Activated naive CD4-positive, alpha-beta T cell treated with anti-CD3 and anti-CD28 coated beads, Interleukin-2, amount 50 U/mL, for 24 hours (primary cell): ENCODE data around the gene USP10.

ENCODE experiments used
- H3K27ac Mint-ChIP-seq: one replicate; pipeline ENCODE4 v1.8.0; 2021; ENCODE audit warnings: mild to moderate bottlenecking, mixed read lengths
- H3K27me3 Mint-ChIP-seq: one replicate; pipeline ENCODE4 v1.8.0; 2021; ENCODE audit warnings: mixed read lengths
- H3K36me3 Mint-ChIP-seq: one replicate; pipeline ENCODE4 v1.8.0; 2021; ENCODE audit warnings: mixed read lengths
- H3K4me1 Mint-ChIP-seq: one replicate; pipeline ENCODE4 v1.8.0; 2021; ENCODE audit warnings: mixed read lengths
- H3K4me3 Mint-ChIP-seq: one replicate; pipeline ENCODE4 v1.8.0; 2021; ENCODE audit warnings: mild to moderate bottlenecking, mixed read lengths
- H3K9me3 Mint-ChIP-seq: one replicate; pipeline ENCODE4 v1.8.0; 2021; ENCODE audit warnings: mixed read lengths

USP10 gene

GRCh38 chr16:84794186-84794585, 94.4 kb downstream of the USP10 start:
- no peak overlapping the region for H3K4me3 Mint-ChIP-seq
- no peak overlapping the region for H3K27ac Mint-ChIP-seq
- no peaks in the 10 kb centered on the region for H3K9me3 Mint-ChIP-seq
- H3K4me1 Mint-ChIP-seq: no peaks in the 10 kb centered on the region
- H3K27me3 Mint-ChIP-seq: no peaks in the 10 kb centered on the region
- H3K36me3 Mint-ChIP-seq: peaks cover 2% of the 10 kb centered on the region

GRCh38 chr16:84794626-84795025, 94.8 kb downstream of the USP10 start:
- Mint-ChIP-seq H3K27me3 (no peaks in the 10 kb centered on the region), H3K36me3 (peaks cover 2% of the 10 kb centered on the region), H3K4me1 (no peaks in the 10 kb centered on the region), H3K9me3 (no peaks in the 10 kb centered on the region), H3K4me3 (no peak overlapping the region), H3K27ac (no peak overlapping the region)

- Mint-ChIP-seq H3K9me3 (no peaks in the 10 kb centered on the region), H3K4me3 (no peak overlapping the region), H3K27ac (no peak overlapping the region), H3K27me3 (no peaks in the 10 kb centered on the region), H3K36me3 (no peaks in the 10 kb centered on the region), H3K4me1 (no peaks in the 10 kb centered on the region)
Observed at GRCh38 chr16:84795329-84796053, 95.7 kb downstream of the USP10 start.

- Mint-ChIP-seq H3K36me3 (no peaks in the 10 kb centered on the region), H3K27me3 (no peaks in the 10 kb centered on the region), H3K27ac (no peak overlapping the region), H3K9me3 (no peaks in the 10 kb centered on the region), H3K4me3 (no peak overlapping the region), H3K4me1 (no peaks in the 10 kb centered on the region)
Observed at GRCh38 chr16:84800158-84800978, 100.6 kb downstream of the USP10 start.

- H3K4me1 Mint-ChIP-seq: no peaks in the 10 kb centered on the region
- no peak overlapping the region for H3K27ac Mint-ChIP-seq
- H3K36me3 Mint-ChIP-seq: no peaks in the 10 kb centered on the region
- H3K27me3 Mint-ChIP-seq: no peaks in the 10 kb centered on the region
- no peak overlapping the region for H3K4me3 Mint-ChIP-seq
- H3K9me3 Mint-ChIP-seq: no peaks in the 10 kb centered on the region
Observed at GRCh38 chr16:84803146-84803545, 103.3 kb downstream of the USP10 start.

- Mint-ChIP-seq H3K36me3 (no peaks in the 10 kb centered on the region), H3K27me3 (no peaks in the 10 kb centered on the region), H3K4me3 (no peak overlapping the region), H3K27ac (no peak overlapping the region), H3K9me3 (no peaks in the 10 kb centered on the region), H3K4me1 (no peaks in the 10 kb centered on the region)
Observed at GRCh38 chr16:84804326-84804725, 104.5 kb downstream of the USP10 start.

- peaks cover 7% of the 10 kb centered on the region for H3K4me1 Mint-ChIP-seq
- H3K27me3 Mint-ChIP-seq: no peaks in the 10 kb centered on the region
- no peaks in the 10 kb centered on the region for H3K36me3 Mint-ChIP-seq
- H3K27ac Mint-ChIP-seq: no peak overlapping the region
- H3K9me3 Mint-ChIP-seq: no peaks in the 10 kb centered on the region
- no peak overlapping the region for H3K4me3 Mint-ChIP-seq
Observed at GRCh38 chr16:84806256-84806889, 106.6 kb downstream of the USP10 start.

GRCh38 chr16:84806890-84807258, 107.1 kb downstream of the USP10 start:
- Mint-ChIP-seq H3K27ac (no peak overlapping the region), H3K4me3 (no peak overlapping the region), H3K9me3 (no peaks in the 10 kb centered on the region), H3K27me3 (no peaks in the 10 kb centered on the region), H3K36me3 (no peaks in the 10 kb centered on the region), H3K4me1 (peaks cover 10% of the 10 kb centered on the region)

- no peak overlapping the region for H3K27ac Mint-ChIP-seq
- no peaks in the 10 kb centered on the region for H3K9me3 Mint-ChIP-seq
- no peaks in the 10 kb centered on the region for H3K27me3 Mint-ChIP-seq
- H3K4me1 Mint-ChIP-seq: peaks cover 10% of the 10 kb centered on the region
- H3K4me3 Mint-ChIP-seq: no peak overlapping the region
- no peaks in the 10 kb centered on the region for H3K36me3 Mint-ChIP-seq
Observed at GRCh38 chr16:84807776-84808175, 108.0 kb downstream of the USP10 start.

GRCh38 chr16:84808826-84809225, 109.0 kb downstream of the USP10 start:
- Mint-ChIP-seq H3K9me3 (no peaks in the 10 kb centered on the region), H3K4me3 (no peak overlapping the region), H3K4me1 (peaks cover 10% of the 10 kb centered on the region), H3K27me3 (no peaks in the 10 kb centered on the region), H3K27ac (no peak overlapping the region), H3K36me3 (no peaks in the 10 kb centered on the region)

GRCh38 chr16:84810518-84811273, 110.9 kb downstream of the USP10 start:
- H3K27me3 Mint-ChIP-seq: no peaks in the 10 kb centered on the region
- no peaks in the 10 kb centered on the region for H3K9me3 Mint-ChIP-seq
- no peak overlapping the region for H3K4me3 Mint-ChIP-seq
- H3K36me3 Mint-ChIP-seq: no peaks in the 10 kb centered on the region
- peaks cover 10% of the 10 kb centered on the region for H3K4me1 Mint-ChIP-seq
- H3K27ac Mint-ChIP-seq: no peak overlapping the region

GRCh38 chr16:84811529-84811928, 111.7 kb downstream of the USP10 start:
- H3K9me3 Mint-ChIP-seq: no peaks in the 10 kb centered on the region
- no peak overlapping the region for H3K4me3 Mint-ChIP-seq
- H3K27me3 Mint-ChIP-seq: no peaks in the 10 kb centered on the region
- H3K36me3 Mint-ChIP-seq: no peaks in the 10 kb centered on the region
- H3K4me1 Mint-ChIP-seq: peaks cover 10% of the 10 kb centered on the region
- no peak overlapping the region for H3K27ac Mint-ChIP-seq

GRCh38 chr16:84813141-84813934, 113.5 kb downstream of the USP10 start:
- Mint-ChIP-seq H3K36me3 (no peaks in the 10 kb centered on the region), H3K27ac (no peak overlapping the region), H3K27me3 (no peaks in the 10 kb centered on the region), H3K9me3 (no peaks in the 10 kb centered on the region), H3K4me3 (no peak overlapping the region), H3K4me1 (peaks cover 10% of the 10 kb centered on the region)

- Mint-ChIP-seq H3K4me1 (peaks cover 17% of the 10 kb centered on the region), H3K9me3 (no peaks in the 10 kb centered on the region), H3K4me3 (no peak overlapping the region), H3K27me3 (no peaks in the 10 kb centered on the region), H3K27ac (no peak overlapping the region), H3K36me3 (no peaks in the 10 kb centered on the region)
Observed at GRCh38 chr16:84815462-84815861, 115.7 kb downstream of the USP10 start.

- Mint-ChIP-seq H3K4me3 (no peak overlapping the region), H3K27ac (no peak overlapping the region), H3K36me3 (no peaks in the 10 kb centered on the region), H3K9me3 (no peaks in the 10 kb centered on the region), H3K27me3 (no peaks in the 10 kb centered on the region), H3K4me1 (peaks cover 16% of the 10 kb centered on the region)
Observed at GRCh38 chr16:84816023-84816422, 116.2 kb downstream of the USP10 start.
